ENCODE results near the gene MBOAT2. TPM values are rescaled to one million over a fixed set of nuclear protein-coding genes. Genes with fewer than 3 reads are reported as not detected.
"Not testable (repeated sequence)": the region's sequence is repeated elsewhere in the genome, so short reads cannot be mapped to it uniquely, and the experiment has no call there.

The MBOAT2 gene
- total RNA-seq, 1 donor from 2014 or later: 13.9 TPM

DNA sequence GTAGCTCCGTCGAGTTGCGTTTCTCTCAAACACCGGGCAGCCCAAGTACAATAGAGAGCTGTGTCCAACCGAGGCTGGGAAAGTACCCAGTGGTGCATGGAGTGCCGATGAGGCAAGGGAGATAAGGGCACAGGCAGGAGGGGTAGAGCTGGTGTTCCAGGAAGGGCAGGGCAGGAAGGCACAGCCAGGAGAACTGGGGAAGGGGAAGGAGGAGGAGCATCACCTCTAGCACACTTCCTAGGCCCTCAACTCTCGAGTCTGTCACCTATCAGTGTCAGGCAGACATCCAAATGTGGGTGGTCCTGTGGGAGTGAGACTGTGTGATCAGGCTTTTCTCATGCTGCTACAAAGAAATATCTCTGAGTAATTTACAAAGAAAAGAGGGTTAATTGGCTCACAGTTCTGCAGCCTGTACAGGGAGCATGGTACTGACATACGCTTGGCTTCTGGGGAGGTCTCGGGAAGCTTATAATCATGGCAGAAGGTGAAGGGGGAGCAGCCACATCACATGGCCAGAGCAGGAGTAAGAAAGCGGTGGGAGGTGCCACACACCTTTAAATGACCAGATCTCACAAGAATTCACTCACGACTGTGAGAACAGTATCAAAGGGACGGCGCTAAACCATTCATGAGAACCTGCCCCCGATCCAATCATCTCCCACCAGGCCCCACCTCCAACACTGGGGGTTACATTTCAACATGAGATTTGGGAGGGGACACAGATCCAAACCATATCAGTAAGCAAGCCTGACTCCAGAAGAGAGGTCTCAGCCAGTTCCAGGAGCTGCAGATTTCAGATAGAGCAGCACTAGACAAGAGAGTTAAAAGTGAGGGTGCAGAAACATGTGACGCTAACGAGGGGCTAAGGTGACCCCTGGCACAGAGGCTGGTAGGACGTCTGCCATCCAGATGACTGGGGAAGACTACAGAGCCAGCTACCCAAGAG, 75.7 kb downstream of the MBOAT2 start:
- no peak for ATAC-seq
- intact Hi-C loops (cut with DNase I): no loop called here
- no peak for DNase-seq (ENCODE audit: missing footprints)

DNA sequence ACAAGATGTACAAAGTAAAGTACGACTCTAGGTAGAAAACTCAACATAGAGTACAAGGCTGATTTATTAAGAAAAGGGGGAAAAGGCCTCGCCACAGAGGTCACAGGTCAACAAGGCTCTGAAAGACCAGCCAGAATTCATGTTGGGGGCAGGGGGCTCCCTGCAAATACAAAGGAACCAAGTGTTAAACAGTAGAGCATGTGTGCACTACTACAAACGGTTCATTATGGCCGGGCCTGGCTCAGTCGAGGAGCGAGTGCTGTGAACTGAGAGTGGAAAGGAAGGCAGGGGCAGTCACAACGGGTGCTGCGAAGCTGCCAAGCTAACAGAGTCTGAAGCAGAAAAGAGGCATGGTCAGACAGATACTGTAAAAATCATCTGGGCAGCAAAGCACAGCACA, 77.1 kb downstream of the MBOAT2 start:
- intact Hi-C loops (cut with DNase I): no loop called here
- DNase-seq (ENCODE audit: missing footprints): no peak
- no peak for ATAC-seq

- intact Hi-C loops (cut with DNase I): no loop called here
- no peak for DNase-seq (ENCODE audit: missing footprints)
- no peak for ATAC-seq
Measured at GRCh38 chr2:8925411-8925810, 78.1 kb downstream of the MBOAT2 start.

DNA sequence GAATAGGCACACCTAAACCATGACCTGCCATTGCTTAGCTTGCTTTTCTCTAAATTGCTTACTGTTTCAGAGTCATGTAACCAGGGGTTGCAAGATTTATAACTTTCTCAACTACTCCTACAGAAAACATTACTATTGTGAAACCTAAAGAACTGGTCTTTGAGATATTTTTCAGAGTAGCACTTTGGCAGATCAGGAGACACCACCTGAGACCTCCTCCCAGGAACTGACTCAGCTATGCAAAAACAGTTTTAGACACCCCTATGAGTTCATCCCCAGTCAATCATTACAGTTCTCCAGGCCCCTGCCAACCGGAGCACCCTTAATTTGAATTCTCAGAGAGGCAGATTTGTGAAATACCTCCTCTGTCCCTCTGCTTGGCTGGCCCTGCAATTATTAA, 80.3 kb downstream of the MBOAT2 start:
- no peak for DNase-seq (ENCODE audit: missing footprints)
- no peak for ATAC-seq
- intact Hi-C loops (cut with DNase I): no loop called here

DNA sequence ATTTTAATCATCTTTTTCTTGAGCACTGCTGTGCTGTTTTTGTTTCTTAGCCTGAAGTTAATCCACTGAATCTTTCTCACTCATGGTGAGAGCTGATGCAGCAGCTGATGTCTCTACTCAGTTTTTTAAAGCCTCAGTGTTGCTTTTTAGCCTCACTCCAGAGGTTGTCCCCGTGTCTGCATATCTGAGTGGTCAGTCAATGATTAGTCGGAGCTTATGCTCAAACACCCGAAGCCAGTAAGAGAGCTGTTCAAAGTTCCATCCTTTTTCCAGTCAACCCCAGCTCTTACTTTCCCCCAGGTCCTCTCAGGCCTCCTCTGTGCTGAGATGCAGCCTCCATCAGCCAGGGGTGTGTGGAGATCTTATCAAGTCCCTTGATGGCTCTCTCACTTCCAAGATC, 81.1 kb downstream of the MBOAT2 start:
- intact Hi-C loops (cut with DNase I): no loop called here
- ATAC-seq: no peak

DNA sequence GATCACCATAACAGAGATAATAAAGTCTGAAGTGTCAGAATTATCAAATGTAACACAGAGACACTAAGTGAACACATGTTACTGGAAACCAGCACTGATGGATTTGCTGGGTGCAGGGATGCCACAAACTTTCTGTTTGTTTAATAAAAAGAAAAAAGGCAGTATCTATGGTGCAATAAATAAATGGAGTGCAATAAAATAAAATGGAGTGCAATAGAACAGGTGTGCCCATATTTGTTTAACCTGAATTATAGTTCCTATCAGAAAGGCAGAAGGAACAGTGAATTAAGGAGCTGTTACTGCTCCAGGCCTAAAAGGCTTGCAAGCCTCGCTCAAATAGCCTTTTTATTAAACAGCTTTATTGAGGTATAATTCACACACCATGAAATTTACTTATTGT, 85.1 kb downstream of the MBOAT2 start:
- intact Hi-C loops (cut with DNase I): no loop called here
- DNase-seq (ENCODE audit: missing footprints) (no peak), ATAC-seq (no peak)

More for the DNA sequence above, 81.1 kb downstream of the MBOAT2 start:
- DNase-seq (ENCODE audit: missing footprints): no peak

- intact Hi-C loops (cut with DNase I): no loop called here
- DNase-seq (ENCODE audit: missing footprints) (no peak), ATAC-seq (no peak)
Measured at GRCh38 chr2:8915941-8916340, 87.5 kb downstream of the MBOAT2 start.

GRCh38 chr2:8913767-8914166, 89.7 kb downstream of the MBOAT2 start:
- intact Hi-C loops (cut with DNase I); DNase-seq (ENCODE audit: missing footprints); ATAC-seq: not testable (repeated sequence)

- ATAC-seq: no peak
Measured at GRCh38 chr2:8907764-8908288, 95.7 kb downstream of the MBOAT2 start.

GRCh38 chr2:8903924-8904323, 99.6 kb downstream of the MBOAT2 start:
- ATAC-seq; intact Hi-C loops (cut with DNase I); DNase-seq (ENCODE audit: missing footprints): not testable (repeated sequence)

More at GRCh38 chr2:8907764-8908288, 95.7 kb downstream of the MBOAT2 start:
- no peak for DNase-seq (ENCODE audit: missing footprints)
- intact Hi-C loops (cut with DNase I): no loop called here

GRCh38 chr2:8902757-8903156, 100.7 kb downstream of the MBOAT2 start:
- DNase-seq (ENCODE audit: missing footprints); intact Hi-C loops (cut with DNase I); ATAC-seq: not testable (repeated sequence)

DNA sequence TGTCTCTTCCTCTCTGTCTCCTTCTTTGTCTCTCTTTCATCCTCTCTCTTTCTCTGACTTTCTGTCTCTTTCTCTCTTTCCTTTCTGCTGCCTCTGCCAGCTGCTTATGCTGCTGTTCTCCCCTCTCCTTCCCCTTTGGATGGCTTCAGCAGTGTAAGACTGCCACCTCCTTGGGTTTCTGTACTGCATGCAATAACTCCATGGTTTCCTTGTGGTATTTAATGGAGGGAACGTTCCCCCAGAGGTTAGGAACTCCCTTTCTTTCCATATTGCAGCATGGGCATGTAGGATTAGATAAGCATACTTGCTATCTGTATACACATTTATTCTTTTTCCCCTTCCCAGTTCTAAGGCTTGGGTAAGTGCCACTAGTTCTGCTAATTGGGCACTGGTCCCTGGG, 106.3 kb downstream of the MBOAT2 start:
- intact Hi-C loops (cut with DNase I); ATAC-seq; DNase-seq (ENCODE audit: missing footprints): not testable (repeated sequence)

DNA sequence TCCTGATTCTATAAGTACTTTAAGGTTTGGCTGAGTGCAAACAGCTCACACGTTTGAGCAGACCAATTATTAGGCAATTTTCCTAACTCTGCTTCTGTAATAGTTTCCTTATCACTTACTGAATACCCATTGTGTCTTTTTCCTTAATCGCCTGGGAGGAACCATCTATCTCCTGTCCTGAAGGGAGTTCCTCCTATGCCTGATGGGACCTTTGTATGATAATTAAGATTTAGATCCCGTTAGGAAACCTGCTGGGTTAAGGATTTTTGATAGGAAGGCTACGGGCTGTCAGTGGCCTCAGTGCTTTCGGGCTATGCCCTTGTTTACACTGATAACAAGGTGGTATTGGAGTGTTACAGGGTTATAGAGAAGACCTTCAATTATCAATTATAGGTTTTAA, 106.8 kb downstream of the MBOAT2 start:
- intact Hi-C loops (cut with DNase I); ATAC-seq; DNase-seq (ENCODE audit: missing footprints): not testable (repeated sequence)

- intact Hi-C loops (cut with DNase I); DNase-seq (ENCODE audit: missing footprints); ATAC-seq: not testable (repeated sequence)
Measured at GRCh38 chr2:8895087-8895912, 108.2 kb downstream of the MBOAT2 start.

DNA sequence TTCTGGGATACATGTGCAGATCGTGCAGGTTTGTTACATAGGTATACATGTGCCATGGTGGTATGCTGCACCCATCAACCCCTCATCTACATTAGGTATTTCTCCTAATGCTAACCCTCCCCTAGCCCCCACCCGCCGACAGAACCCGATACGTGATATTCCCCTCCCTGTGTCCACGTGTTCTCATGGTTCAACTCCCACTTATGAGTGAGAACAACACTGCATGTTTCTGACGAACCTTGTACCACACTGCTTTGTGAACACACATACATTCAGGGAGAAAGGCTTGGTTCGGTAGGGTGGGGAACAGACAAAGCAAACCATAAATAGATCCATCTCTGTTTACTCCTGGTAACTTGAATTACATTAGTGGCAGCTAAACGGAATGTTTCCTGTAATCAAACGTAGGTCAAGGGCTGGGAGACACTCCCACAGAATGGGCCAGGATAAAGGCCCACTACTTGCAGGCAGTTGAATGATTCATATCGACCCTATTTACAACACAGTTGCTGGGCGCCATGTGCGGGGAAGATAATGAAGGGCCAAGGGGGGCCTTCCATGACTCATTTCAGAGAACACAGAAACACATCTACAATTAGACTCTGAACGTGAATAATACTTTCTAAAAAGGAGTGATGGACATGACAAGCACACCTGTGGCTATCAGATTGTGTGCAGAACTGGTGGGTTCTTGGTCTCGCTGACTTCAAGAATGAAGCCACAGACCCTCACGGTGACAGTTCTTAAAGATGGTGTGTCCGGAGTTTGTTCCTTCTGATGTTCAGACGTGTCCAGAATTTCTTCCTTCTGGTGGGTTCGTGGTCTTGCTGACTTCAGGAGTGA, 109.3 kb downstream of the MBOAT2 start:
- no peak for ATAC-seq
- intact Hi-C loops (cut with DNase I): no loop called here
- no peak for DNase-seq (ENCODE audit: missing footprints)

- DNase-seq (ENCODE audit: missing footprints) (no peak), ATAC-seq (no peak)
- intact Hi-C loops (cut with DNase I): no loop called here
Measured at GRCh38 chr2:8893474-8893873, 110.0 kb downstream of the MBOAT2 start.

DNA sequence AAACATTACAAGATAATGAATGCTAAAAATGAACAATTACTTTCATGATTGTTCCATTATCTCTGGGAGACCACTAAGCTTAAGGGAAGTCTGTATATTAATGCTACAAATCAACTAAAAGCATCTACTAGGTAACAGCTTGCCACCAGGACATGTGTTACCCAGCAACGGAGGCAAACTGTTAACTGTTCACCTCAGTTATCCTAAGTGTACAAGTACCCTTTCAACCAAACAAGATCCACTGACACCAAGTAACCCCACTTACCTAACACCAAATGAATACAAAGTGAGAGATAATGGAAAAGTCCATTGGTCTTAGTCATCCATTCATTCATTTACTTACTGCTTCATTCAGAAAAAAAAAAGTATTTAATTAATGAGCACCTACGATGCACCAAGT, 111.4 kb downstream of the MBOAT2 start:
- intact Hi-C loops (cut with DNase I): no loop called here
- no peak for DNase-seq (ENCODE audit: missing footprints)
- no peak for ATAC-seq

- intact Hi-C loops (cut with DNase I): no loop called here
- DNase-seq (ENCODE audit: missing footprints): no peak
- ATAC-seq: no peak
Measured at GRCh38 chr2:8889978-8890377, 113.5 kb downstream of the MBOAT2 start.

Data from Right ventricle myocardium inferior (tissue), 1 donor.